Kidney glomerular epithelial cell (primary cell): ENCODE data around the gene TEX29.

ENCODE experiments used
- DNase-seq: peaks from one replicate; lab custom pipeline; 2025; lab: John Stamatoyannopoulos, UW

The TEX29 gene

GRCh38 chr13:111341886-111342285 is 21.4 kb downstream of the TEX29 start:
- DNase-seq = no peak

DNA sequence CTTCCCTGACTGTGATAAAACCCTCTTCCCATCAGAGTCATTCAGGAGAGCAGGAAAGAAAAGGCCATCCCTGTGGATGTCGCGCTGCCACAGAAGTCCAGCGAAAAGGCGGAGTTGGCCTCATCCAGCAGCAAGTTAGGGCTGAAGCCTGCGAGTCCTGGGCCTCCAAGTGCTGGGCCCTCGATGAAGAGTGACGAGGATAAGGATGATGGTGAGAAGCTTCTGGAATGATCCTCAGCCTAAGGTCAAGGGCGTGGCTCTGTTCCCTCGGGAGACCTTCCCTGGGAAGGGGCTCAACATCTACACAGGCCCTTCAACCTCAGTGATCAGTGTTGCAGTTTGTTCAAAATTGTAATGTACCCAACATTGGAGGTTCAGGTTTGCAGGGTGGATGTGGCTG is 22.3 kb downstream of the TEX29 start:
- no peak for DNase-seq

GRCh38 chr13:111343186-111343805 is 22.9 kb downstream of the TEX29 start:
- no peak for DNase-seq

- no peak for DNase-seq
Measured at GRCh38 chr13:111344471-111345191, 24.2 kb downstream of the TEX29 start.

- no peak for DNase-seq
Measured at GRCh38 chr13:111345682-111346081, 25.2 kb downstream of the TEX29 start.

GRCh38 chr13:111346101-111346680 is 25.7 kb downstream of the TEX29 start:
- no peak for DNase-seq

DNA sequence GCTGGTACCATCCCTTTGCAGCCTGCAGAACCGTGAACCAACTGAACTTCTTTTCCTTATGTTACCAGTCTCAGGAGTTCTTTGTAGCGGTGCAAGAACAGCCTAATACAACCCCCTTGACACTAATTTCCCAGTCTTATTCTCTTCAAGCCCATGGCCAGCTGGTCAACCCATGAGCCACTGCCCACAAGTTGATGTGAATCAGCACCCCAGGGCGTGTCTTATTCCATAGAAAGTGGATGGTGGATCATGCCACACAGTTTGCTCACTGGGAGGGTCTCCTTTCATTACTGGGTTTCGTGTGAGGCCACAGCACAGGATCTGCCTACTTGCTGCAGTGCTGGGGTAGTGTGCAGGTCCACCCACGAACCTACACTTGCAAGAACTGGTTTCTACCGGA is 27.0 kb downstream of the TEX29 start:
- no peak for DNase-seq

DNA sequence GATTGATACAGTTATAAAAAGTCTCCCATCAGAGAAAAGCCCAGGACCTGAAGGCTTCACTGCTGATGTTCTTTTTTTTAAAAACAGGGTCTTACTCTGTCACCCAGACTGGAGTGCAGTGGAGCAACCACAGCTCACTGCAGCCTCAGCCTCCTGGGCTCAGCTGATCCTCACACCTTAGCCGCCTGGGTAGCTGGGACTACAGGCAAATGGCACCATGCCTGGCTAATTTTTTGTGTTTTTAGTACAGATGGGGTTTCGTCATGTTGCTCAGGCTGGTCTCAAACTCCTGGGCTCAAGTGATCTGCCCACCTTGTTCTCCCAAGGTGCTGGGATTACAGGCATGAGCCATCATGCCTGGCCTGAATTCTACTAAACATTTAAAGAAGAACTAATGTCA is 33.1 kb downstream of the TEX29 start:
- no peak for DNase-seq

- DNase-seq = no peak
Measured at GRCh38 chr13:111354789-111355188, 34.3 kb downstream of the TEX29 start.

GRCh38 chr13:111356795-111357194 is 36.4 kb downstream of the TEX29 start:
- no peak for DNase-seq

- no peak for DNase-seq
Measured at GRCh38 chr13:111359237-111359915, 38.9 kb downstream of the TEX29 start.

- no peak for DNase-seq
Measured at GRCh38 chr13:111359930-111360329, 39.5 kb downstream of the TEX29 start.

- DNase-seq = no peak
Measured at GRCh38 chr13:111360452-111360851, 40.0 kb downstream of the TEX29 start.

DNA sequence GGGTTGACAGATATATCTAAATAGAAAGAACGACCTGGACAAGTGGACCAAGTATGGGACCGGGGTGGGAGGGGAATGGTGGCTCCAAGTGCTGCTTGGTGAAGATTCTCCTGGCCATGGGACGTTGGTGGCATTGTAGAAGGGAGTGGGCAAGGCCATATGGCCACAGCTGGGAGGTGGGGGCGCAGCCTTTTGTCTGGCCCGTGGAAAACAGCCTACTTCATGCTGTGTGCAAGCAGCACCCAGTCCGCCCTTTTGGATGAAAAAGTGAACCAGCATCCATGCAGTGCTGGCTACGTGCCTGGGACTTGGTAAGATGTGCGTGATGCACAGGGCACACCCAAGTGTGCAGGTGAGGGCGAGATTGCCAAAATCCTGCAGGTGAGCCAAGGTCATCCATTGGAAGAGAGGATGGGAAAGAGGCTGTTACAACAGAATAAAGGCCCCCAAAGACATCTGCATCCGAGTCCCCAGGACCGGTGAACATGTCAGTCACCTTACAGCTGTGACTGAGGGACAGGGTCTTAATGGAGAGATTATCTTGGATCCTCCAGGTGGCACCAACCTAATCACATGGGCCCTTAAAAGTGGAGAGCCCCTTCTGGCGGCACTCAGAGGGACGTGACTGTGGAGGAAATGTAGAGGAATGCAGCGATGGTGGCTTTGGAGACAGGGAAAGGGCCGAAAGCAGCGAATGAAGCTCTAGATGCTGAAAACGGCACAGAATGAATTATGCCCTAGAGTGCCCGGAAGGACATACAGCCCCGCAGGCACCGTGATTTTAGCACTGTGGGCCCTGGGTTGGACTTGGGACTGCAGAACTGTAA is 40.8 kb downstream of the TEX29 start:
- no peak for DNase-seq

- DNase-seq = no peak
Measured at GRCh38 chr13:111361873-111362648, 41.6 kb downstream of the TEX29 start.

DNA sequence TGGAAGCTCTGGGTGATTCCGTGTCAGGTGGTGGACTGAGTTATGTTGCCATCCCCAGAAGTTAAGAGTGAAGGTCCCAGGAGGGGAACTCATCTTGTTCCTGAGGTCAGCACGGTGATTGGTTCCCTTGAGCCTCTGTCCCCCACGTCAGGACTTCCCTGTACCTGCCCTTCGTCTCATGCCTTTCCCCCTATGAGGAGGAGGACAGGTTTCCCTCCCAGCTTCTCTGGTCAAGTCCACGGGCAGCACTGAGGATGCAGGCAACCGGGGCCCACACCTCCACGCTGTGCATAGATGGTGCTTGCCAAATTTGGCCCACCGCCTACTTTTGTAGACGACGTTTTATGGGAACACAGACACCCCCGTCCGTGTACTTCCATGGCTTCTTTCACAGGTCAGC is 42.7 kb downstream of the TEX29 start:
- no peak for DNase-seq

- DNase-seq = no peak
Measured at GRCh38 chr13:111363591-111363990, 43.1 kb downstream of the TEX29 start.

DNA sequence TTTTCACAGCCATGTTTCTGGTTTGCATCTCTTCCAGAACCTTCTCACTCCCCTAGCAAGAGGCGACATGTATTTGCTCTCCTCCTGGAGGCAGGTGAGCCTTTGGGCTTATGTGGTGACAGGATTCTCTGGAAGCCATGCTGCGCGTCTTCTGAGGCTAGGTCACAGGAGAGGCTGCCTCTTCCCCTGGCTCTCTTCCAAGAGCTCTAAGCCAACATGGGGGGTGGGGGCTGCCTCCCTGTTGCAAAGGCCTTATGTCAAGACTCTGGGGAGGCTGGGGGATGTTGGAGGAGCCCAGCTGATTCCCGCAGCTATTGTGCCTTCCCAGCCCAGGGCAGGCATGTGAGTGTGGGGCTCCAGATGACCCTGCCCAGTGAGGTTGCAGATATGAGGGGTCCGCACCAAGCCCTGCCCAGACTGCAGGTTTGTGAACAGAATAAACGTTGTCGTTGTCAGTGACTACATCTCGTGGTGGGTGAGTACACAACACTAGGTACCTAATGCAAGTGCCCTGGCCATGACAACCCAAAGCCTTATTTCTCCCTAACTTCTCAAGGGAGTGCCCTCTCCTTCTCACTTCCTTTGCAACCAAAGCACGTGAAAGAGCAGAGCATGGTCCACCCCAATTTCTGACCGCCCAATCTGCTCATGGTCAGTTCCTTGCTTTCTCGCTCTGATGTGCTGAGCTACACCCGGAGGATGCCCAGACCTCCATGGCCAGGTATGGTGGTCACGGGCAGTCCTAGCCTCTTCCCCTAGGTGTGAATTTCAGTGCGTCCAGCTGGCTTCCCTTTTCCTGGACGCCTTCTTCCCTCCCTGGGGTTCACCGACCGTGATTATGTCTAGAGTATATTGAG is 44.9 kb downstream of the TEX29 start:
- DNase-seq = no peak

GRCh38 chr13:111367340-111367739 is 46.9 kb downstream of the TEX29 start:
- no peak for DNase-seq

GRCh38 chr13:111368091-111368490 is 47.6 kb downstream of the TEX29 start:
- DNase-seq = no peak
